GM13977 (cell line): ENCODE measurements around the gene IMPACT.

Source experiments
- DNase-seq: peaks from one replicate; pipeline ENCODE4 v3.0.0; 2012; ENCODE audit warnings: low spot score
- CTCF ChIP-seq: IDR thresholded peaks from 2 replicates; pipeline ENCODE4 v1.5.1; 2012; ENCODE audit warnings: mild to moderate bottlenecking, control low read depth; ENCODE audit not compliant: insufficient read depth; ENCODE audit errors: extremely low read depth, missing control alignments
- in situ Hi-C: fragments of 300-500 bp; cut with MboI; formaldehyde crosslinking; loops from one replicate; pipeline ENCODE4 v1.12.0; 2022; ENCODE audit warnings: low sequenced_read_pairs, low pct_unique_long_range_greater_than_20kb, mixed read lengths, inconsistent platforms; ENCODE audit not compliant: unreplicated experiment

IMPACT gene, protein sequence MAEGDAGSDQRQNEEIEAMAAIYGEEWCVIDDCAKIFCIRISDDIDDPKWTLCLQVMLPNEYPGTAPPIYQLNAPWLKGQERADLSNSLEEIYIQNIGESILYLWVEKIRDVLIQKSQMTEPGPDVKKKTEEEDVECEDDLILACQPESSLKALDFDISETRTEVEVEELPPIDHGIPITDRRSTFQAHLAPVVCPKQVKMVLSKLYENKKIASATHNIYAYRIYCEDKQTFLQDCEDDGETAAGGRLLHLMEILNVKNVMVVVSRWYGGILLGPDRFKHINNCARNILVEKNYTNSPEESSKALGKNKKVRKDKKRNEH

DNA sequence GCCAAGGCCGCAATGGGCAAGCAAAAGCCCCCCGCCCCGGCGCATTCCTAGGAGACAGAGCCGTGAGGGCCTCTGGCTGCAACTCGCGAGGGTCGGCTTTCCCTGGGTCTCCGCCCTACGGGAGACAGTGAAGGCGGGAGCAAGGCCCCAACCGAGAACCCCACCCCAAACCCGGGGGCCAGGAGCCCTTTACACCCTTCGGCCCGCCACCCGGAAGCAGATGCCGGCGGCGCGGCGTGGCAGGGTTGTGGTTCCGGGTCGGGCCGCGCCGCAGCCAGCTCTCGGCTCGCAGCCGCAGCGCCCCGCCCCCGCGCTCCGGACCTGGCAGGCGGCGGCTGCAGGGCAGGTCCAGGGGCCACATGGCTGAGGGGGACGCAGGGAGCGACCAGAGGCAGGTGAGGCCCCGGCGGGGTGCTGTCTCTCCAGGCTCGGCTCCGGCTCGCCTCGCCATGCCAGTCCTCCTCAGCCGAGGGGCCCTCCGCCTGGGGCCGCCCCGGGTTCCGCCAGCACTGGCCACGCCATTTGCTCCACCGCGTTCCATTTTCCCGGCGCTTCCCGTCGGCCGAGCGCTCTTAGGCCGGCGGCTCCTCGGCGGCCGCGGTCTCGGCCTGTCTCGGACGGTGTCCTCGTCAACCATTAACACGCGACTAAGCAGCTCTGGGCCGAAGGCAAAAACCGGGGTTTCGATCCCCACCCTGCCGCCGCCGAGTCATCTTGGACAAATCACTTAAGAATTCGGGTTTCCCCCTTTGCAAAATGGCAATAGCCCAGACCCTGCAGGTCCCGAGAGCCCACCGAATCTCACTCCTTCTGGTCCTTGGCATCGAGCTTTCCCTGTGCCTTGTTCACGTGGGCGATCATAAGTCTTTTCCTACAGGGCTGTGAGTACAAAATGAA, at the start of gene IMPACT:
TSS of gene IMPACT (plus strand) at position 273 of the 897 bp plus-strand sequence. CDS start at position 360, 87 bp downstream.
- no peak for TF ChIP-seq CTCF
- peak; percentile 78 for DNase-seq
- in situ Hi-C loops: no loop called here

- in situ Hi-C loops: no loop called here
- TF ChIP-seq CTCF: no peak
- no peak for DNase-seq
These were observed 47.9 kb upstream of the IMPACT start for GRCh38 chr18:24378598-24378997.

GRCh38 chr18:24380163-24380747, 46.2 kb upstream of the IMPACT start:
- in situ Hi-C loops: no loop called here
- no peak for TF ChIP-seq CTCF
- no peak for DNase-seq

DNA sequence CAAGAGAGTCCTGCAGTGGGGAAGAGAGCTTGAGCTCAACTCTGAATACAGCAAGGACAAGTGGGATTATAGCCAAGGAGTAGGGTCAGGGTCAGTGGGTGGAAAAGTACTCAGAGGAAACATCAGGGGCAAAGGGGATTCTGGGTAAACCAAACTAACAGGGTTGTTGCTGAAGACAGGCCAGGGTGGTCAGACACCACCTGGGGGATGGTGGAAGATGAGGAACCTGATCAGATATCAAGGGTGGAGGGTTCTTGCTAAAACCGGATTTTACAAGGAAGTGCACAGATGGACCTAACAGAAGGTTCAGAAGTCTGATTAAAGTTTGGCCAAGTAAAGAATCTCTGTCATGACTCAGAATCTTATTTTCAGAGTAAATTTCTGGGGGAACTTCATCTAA, 45.3 kb upstream of the IMPACT start:
- in situ Hi-C loops: no loop called here
- TF ChIP-seq CTCF: no peak
- DNase-seq: no peak

DNA sequence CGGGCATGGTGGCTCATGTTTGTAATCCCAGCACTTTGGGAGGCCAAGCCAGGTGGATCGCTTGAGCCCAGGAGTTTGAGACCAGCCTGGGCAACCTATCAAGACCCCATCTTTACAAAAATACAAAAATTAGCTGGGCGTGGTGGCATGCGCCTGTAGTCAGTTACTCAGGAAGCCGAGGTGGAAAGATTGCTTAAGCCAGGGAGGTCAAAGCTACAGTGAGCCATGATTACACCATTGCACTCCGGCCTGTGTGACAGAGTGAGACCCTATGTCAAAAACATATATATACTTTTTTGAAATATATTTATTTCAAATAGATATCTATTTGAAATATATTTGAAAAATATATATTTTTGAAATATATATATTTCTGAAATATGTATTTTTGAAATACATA, 39.8 kb upstream of the IMPACT start:
- in situ Hi-C loops: no loop called here
- TF ChIP-seq CTCF: no peak
- no peak for DNase-seq

GRCh38 chr18:24388957-24389356, 37.5 kb upstream of the IMPACT start:
- in situ Hi-C loops: no loop called here
- DNase-seq: no peak
- TF ChIP-seq CTCF: no peak
